Stimulated activated CD8-positive, alpha-beta memory T cell treated with anti-CD3 and anti-CD28 coated beads, Interleukin-15, amount 100 ng/mL, for 48 hours (primary cell): ENCODE data around the gene TOMM6.
"Not testable (repeated sequence)": the region's sequence is repeated elsewhere in the genome, so short reads cannot be mapped to it uniquely, and the experiment has no call there.

ENCODE experiments used
- DNase-seq, 2 donors: peaks; one replicate each; pipeline ENCODE4 v3.0.0-alpha.2; 2020; ENCODE audit warnings: low read depth in 2 of 2

Gene TOMM6

GRCh38 chr6:41785254-41785653 is 2.2 kb upstream of the TOMM6 start:
- no peak for DNase-seq

DNA sequence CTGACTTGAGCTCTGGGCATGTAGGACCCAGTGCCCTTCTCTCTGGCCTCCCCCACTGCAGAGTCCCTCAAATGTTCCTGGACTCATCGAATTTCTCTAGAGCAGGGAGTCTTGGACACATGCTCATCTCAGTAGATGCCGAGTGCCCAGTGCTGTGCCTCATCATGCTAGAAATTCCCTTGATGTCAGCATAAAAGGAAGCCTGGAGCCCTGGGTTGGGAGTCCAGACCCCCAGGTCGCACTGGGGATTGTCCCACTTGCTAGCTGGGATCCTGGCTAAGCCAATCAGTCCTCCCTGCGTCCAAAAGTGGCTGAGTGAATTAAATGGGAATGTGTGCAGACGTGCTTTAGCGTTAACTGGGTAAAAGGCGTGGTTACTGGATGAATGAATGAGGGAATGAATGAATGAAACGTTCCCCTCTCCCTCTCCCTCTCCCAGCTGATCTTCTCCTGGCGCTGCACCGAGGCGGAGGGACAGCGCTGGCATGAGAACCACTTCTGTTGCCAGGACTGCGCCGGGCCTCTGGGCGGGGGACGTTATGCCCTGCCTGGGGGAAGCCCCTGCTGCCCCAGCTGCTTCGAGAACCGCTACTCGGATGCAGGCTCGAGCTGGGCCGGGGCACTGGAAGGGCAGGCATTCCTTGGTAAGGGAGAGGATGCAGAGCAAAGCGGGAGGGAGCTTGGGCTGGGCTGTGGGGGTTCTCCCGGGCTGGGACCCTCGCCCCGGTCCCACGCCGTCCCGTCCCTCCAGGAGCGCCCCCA is 1.6 kb upstream of the TOMM6 start:
- no peak for DNase-seq

GRCh38 chr6:41786451-41787218 is 859 bp upstream of the TOMM6 start:
- DNase-seq: peak; percentile 80 to 81

DNA sequence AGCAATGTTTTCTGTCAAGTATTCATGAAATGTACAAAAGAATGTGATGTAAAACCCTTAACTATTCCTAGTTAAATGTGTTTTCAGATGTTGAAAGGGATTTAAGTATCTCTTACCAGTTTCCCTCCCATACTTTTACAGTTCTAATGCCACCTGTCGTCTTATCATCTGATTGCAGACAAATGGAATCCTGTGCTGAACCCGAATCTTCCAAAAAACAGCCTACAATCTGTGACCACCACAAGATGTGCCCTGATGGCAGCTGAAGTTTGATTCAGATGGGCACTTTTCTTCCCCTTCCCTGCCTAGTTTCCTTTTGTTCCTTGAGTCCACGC is 1.9 kb downstream of the TOMM6 start:
- DNase-seq: no peak

DNA sequence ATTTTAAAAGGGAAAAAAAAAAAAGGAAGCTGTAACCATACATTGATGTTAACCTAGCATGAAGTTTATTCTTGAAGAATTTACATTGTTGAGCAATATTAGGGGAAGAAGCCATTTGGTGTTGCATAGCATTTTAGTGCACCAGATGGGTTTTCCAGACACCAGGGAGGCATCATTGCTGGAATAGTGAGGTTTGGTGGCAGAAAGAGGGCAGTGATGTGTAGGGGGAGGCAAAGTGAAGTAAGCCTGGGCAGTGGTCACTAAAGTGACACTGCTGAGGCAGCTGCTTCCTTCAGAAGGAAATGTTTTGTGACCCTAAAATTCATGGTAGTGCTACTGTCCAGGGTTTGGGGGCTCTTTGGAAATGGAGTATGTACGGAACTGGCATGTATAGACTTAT is 2.6 kb downstream of the TOMM6 start:
- no peak for DNase-seq

DNA sequence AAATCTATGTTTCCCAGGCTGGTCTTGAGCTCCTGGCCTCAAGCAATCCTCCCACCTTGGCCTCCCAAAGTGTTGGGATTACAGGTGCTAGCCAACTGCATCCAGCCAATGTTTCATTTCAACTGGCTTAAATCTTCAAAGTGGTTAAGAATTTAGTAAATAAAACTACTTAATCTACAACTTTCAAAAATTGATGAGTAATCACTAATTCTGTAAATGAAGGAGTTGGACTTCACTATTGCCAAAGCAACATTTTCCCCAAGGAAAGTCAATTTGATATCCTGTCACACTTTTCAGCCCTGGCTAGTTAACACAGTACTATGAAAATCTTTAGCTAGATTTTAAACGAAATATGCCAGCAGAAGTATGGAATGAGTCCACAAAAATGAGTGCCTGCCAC is 3.8 kb downstream of the TOMM6 start:
- no peak for DNase-seq

- DNase-seq: no peak
Measured at GRCh38 chr6:41791984-41792383, 4.5 kb downstream of the TOMM6 start.

DNA sequence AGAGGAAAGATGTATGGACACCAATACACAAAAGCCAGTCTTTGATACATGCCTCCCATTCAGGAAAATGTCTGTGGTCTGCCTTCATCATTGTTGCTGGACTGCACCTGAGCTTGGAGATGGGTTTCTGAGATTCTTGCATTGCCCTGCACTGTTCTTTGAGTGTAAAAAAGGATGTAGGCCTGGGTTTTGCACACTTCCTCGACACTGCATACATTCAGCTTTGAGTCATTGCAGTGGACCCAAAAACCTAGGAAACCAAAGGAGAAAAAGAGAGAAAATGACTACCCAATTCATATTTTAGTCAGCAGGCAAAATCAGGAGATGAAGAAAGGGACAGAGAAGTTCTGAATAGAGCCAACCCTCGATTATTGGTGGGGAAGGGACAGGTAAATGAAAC is 9.0 kb downstream of the TOMM6 start:
- DNase-seq: no peak

GRCh38 chr6:41798901-41799558 is 11.5 kb downstream of the TOMM6 start:
- DNase-seq: no peak

GRCh38 chr6:41799559-41799911 is 12.0 kb downstream of the TOMM6 start:
- DNase-seq: no peak

DNA sequence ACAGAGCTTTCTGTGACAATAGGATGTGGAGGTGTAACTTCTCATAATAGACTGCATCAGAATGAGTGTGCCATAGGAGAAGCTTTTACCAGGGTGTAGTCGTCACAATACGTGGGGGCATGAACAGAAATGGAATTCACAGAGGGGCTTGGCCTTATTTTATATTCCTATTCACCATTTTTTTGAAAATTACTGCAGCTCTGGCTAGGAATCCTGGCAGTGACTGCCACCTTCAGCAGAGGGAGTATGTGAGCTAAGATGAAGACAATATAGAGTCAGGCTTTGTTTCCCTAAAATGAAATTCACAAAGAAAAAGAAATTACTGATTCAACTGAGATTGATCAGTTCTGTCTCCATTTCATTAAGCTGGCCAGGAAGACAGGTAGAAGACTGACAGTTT is 13.9 kb downstream of the TOMM6 start:
- DNase-seq: no peak

DNA sequence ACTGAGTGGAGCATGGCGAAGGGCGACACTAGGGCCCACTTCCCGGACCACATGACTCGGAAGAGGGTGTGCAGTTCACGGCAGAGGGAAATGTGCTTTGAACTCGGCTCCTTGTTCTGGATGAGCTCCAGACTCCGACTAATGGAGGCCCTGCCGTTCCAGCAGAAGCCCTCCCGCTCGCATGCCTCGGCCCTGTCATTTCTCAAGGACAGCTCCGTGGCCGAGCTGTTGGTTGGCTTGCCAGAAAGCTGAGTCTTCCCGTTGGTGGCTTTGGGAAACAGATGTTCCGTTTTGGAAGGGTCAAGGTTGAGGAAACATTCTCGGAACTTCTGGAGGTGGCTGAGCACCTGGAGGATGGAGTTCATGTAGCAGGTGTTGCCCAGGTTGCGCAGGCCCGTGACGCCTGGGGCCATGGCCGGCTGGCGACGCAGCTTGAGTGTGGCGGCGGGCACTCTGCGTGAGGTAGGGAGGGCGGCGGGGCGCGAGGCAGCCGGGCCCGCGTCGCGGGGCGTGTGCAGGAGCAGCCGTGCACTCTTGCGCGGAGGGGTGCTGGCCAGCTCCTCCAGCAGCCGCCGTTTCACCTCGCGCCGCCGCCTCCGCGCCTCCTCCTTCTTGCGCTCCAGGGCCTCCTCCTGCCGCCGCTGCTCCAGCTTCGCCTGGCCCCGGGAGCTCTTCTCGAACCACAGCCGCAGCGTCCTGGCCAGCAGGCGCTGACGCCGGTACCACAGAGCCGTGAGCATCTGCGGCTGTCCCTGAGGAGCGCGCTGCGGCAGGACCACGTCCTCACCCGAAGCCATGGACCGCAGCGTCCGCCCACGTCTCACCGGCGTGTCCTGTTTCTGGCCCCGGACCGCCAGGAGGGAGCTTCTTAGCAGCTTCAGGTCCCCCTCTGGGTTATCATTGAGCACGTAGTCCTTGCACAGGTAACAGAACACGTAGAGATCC is 18.6 kb downstream of the TOMM6 start:
- no peak for DNase-seq

GRCh38 chr6:41811095-41811494 is 23.6 kb downstream of the TOMM6 start:
- DNase-seq: no peak

DNA sequence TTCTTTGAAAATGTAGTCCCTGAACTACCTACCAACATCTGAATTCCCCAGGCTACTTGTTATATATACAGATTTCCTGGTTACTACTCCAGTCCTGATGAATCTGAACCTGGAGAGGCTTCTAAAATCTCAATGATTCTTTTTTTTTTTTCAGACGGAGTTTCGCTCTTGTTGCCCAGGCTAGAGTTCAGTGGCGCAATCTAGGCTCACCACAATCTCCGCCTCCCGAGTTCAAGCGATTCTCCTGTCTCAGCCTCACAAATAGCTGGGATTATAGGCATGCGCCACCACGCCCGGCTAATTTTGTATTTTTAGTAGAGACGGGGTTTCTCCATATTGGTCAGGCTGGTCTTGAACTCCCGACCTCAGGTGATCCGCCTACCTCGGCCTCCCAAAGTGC is 24.5 kb downstream of the TOMM6 start:
- not testable (repeated sequence) for DNase-seq

GRCh38 chr6:41813469-41813868 is 26.0 kb downstream of the TOMM6 start:
- no peak for DNase-seq

GRCh38 chr6:41813956-41814355 is 26.5 kb downstream of the TOMM6 start:
- DNase-seq: no peak

DNA sequence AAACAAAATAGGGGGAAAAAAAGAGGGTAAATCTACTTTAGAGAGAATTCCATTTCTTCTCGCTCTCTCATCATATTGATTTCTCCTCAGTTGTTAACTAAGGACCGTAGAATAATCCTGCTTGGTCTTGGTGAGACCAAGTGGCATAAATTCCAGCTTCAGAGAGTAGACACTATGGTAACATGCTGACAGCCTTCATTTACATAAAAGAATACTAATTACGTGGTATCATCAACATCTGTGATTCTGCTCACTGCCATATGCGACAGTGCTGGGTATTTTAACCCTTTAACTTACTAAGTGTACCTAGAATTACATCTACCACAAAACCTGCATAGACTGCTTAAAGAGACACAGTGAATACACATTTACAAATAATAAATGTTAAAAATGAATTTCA is 27.1 kb downstream of the TOMM6 start:
- DNase-seq: no peak

GRCh38 chr6:41815587-41815986 is 28.1 kb downstream of the TOMM6 start:
- DNase-seq: no peak

- no peak for DNase-seq
Measured at GRCh38 chr6:41818271-41819054, 31.0 kb downstream of the TOMM6 start.

DNA sequence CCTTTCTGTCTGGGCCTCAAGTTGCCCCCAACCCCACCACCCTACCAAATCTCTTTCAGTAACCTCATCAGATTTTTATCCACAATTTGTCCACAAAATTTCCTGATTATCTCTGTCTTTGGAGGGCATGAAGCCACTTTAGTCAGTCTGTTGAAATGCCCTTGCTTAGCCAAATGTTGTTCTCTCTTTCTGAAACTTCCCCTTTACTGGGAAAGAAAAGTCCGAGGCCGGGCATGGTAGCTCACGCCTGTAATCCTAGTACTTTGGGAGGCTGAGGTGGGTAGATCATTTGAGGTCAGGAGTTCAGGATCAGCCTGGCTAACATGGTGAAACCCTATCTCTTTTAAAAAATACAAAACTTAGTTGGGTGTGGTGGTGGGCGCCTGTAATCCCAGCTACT is 33.8 kb downstream of the TOMM6 start:
- no peak for DNase-seq

DNA sequence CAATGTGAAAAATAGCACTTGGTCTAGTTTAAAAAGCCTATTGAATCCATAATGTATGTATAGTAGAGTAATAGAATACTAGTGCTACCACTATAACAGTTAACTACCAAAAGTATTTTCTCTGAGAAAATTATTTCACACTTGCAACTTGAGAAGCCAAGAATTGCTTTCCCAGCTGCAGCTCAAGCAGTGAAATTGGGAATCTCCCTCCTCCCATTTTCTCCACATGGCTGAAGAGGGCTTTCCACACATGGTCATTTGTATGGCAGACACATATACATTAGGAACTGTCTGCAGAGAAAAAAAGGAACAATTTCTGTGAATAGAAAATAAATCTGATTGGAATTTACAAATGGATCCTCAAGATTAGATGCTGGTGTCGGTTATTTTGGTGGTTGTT is 34.5 kb downstream of the TOMM6 start:
- no peak for DNase-seq
